GM18907 (cell line): ENCODE results near the gene SNTG2.
"Not testable (repeated sequence)": the region's sequence is repeated elsewhere in the genome, so short reads cannot be mapped to it uniquely, and the experiment has no call there.

Source experiments
- ATAC-seq: cut with Tn5 transposase; IDR thresholded peaks from one replicate; pipeline ENCODE4 v1.9.1; 2021; ENCODE audit warnings: mild to moderate bottlenecking, moderate library complexity; ENCODE audit not compliant: unreplicated experiment

Gene SNTG2

DNA sequence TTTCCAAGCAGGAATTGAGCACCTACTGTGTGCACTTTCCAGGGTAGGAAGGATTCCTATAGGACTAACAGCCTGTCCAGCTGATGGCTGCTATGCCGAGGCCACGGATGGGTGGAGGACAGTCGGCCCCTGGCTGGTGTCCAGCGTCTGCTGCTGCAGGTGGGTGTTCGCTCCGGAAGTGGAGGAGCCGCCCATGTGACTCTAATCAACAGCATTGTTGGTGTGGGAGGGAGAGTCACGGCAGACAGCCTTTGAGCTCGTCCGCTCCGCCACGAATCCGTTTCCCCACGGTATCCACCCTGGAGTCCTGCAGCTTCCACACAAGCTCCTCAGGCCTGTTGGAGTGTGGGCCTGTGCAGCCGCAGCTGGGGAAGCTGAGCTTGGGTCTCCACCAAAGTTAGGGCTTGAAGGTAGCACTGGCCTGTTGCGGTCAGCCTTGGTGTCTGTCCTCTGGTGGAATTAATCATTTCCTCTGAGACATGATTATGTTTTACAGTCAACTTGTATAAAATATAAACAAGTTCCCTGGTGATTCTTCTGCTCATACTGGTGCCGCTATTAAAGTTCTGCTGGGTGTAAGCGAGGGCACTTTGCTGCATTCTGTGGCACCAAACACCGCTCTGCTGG, 276.7 kb downstream of the SNTG2 start:
- no peak for ATAC-seq

- not testable (repeated sequence) for ATAC-seq
These were observed 278.9 kb downstream of the SNTG2 start for GRCh38 chr2:1229596-1229995.

GRCh38 chr2:1230155-1230893, 279.7 kb downstream of the SNTG2 start:
- ATAC-seq, result no peak

DNA sequence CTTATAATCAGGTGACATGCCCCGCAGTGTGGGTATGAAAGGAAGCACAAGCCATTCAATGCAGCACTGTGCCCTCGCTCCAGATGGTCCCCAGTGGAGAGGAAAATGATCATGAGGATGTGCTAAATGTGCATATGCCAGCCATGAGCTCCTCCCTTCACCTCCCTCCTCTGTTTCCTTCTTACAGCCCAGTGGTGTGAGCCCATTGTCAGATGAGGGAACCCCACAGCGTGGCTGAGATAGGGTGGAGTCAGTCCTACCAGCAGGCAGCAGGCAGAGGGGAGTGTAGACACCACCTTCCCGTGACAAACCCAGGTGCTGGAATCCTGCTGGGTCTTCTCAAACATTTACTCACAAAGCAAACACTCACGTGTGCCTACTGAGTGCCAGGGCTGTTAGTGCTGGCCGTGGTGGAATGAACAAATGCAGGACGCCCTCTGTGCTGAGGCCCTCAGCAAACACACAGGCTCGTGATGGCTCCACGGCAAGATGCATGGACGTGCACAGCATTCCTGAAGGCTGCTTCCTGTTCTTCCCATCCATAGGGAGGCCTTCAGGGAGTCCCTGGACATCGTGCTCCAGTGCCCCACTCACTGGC, 280.9 kb downstream of the SNTG2 start:
- ATAC-seq, result no peak

DNA sequence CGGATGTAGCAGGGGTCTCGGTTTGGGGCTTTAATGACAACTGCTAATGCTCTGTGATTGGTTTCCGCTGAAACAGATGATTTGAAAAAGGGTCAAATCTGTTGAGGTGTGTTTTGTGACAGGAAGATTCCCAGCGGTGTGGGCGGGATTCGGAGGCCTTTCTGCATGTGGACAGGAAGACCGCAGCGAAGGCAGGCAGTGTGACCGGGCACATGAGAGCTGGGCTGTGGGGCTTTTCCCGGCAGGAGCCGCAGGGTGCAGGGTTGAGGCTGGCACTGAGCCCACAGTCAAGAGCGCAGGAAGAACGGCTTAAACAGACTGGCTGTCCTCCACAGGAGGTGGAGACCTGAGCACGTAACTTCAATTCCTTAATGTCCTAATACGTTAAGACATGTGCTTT, 282.6 kb downstream of the SNTG2 start:
- no peak for ATAC-seq

GRCh38 chr2:1234731-1235308, 284.2 kb downstream of the SNTG2 start:
- ATAC-seq, result no peak

- no peak for ATAC-seq
These were observed 285.2 kb downstream of the SNTG2 start for GRCh38 chr2:1235806-1236205.

DNA sequence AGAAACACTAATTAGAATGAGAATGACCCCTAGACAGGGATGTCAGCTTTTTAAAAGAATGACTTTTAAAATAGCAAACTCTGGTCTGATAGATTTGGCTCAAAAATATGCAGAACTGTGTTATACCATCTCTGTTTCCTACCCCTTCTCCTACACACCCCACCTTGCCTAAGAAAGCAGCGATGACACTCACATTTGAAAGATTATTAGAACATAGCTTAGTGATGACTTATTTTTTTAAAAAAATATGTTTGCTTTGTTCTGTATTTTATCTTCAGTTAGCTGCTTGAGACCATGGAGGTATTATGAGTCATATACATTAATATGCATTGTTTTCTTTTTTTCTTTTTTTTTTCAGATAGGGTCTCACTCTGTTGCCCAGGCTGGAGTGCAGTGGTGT, 286.0 kb downstream of the SNTG2 start:
- no peak for ATAC-seq

DNA sequence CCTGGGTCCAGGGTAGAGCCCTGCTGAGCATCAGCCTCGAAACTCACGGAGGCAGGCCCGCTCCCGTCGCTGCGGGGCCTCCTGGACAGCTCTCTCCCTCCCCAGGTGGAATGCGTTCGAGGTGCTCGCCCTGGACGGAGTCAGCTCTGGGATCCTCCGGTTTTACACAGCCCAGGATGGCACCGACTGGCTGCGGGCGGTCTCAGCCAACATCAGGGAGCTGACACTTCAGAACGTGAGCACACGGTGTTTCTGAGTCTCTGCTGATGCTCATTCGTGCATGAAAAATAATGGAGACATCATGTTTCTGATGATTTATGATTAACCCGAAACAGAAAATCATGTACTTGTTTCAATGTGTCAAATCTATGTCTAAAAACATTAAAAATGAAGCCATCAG, 287.1 kb downstream of the SNTG2 start:
- no peak for ATAC-seq

GRCh38 chr2:1238598-1239138, 288.0 kb downstream of the SNTG2 start:
- no peak for ATAC-seq

- ATAC-seq, result no peak
These were observed 294.5 kb downstream of the SNTG2 start for GRCh38 chr2:1245193-1245592.

DNA sequence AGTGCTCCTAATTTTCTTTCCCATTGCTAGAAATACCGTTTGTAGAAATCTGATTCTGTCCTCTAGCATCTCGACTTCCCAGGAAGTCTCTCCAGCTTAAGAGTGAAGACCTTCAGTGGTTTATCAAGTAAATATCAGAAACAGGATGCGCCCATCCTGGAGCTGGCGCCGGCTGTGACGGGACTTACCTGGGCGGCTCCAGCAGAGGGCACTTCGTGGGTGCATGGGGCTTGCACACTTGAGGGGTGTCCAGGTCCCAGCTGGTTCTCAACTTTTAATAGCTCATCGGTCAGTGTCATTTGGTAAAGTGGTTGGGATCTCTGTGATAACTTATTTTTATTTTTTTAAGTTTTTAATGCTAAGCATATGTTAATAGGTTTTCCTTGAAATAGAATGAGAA, 295.6 kb downstream of the SNTG2 start:
- ATAC-seq, result no peak

DNA sequence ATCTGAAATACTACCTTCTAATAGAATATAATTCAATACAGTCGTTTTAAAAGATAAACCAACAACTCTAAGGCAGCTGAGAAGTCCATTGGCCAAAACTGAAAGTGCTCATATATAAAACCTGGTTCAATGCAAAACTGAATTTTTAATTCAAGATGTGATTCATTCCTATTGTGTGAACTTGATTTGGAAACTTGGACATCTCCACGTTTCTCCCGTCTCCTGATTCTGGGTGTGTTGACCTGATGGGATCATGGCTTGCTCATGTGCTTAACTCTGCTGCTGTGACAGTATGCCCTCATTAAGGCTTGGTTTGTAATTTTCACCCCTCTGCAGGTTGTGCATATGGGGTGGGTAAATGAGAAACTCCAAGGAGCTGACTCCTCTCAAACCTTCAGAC, 296.3 kb downstream of the SNTG2 start:
- no peak for ATAC-seq

DNA sequence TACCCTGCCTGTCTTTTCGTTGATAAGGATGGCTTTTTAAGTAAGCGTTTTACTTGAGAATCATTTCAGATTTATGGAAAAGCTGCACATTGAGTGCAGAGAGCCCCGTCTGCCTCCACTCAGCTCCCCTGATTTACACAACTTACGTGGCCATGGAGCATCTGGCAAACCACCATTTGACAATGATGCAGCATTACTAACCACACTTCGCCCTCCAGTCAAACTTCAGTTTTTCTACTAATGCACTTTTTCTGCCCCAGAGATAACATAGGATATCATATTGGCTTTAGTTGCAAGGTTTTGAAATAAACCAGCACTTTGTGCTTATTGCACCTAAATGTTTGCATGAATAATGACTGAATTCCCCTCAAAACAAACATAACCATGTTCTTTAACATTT, 297.5 kb downstream of the SNTG2 start:
- ATAC-seq, result no peak

DNA sequence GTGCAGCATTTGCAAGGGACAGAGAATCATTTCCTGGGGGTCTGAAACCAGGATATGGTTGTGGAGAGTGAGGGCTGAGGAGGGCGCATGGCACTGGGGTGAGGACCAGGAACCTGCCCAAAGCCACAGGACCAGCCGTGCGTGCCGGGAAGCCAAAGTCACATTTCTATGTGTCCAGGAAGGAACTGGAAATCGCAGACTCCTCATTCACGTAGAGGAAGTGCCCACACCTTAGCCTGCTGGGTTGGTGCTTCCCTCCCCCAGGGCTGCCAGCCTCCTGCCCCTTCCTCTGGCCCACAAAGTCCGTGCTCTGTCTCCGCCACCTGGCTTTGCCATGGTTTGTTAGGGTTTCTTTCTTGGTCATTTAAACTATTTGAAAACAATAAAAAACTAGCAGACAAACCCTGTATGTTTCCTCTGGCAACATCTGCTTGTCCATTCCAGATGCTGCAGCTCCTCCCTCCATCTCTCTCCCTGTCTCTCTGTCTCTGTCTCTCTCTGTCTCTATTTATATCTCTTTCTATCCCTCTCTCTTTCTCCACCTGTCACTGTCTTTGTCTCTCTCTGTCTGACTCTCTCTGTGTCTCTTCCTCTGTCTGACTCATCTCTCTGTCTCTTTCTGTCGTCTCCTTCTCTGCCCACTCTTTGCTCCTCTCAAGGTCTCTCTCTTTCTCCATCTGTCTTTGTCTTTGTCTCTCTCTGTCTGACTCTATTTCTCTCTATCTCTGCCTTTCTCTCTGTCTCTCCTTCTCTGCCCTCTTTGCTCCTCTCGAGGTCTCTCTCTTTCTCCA, 299.4 kb downstream of the SNTG2 start:
- ATAC-seq, result no peak

DNA sequence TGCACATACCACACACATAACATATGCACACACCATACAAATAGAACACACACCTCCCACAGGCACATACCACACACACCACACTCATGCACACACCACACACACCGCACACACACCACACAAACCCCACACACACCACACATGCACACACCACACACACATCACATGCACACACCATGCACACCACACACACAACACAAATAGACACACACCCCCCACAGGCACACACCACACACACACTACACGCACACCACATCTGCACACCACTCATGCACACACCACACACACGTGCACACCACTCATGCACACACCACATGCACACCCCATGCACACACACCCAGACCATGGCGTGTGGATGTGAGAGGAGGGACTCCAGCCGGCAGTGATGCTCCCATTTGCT, 300.9 kb downstream of the SNTG2 start:
- ATAC-seq, result no peak

DNA sequence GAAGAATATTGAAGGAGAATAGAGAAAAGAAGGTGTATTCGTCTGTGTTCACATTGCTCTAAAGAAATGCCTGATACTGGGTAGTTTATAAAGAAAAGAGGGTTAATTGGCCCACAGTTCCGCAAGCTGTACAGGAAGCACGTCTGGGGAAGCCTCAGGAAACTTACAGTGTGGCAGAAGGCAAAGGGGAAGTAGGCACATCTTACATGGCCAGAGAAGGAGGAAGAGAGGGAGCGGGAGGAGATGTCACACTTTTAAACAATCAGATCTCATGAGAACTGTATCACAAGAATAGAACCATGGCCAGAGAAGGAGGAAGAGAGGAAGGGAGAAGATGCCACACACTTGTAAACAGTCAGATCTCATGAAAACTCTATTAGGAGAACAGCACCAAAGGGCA, 303.0 kb downstream of the SNTG2 start:
- no peak for ATAC-seq

DNA sequence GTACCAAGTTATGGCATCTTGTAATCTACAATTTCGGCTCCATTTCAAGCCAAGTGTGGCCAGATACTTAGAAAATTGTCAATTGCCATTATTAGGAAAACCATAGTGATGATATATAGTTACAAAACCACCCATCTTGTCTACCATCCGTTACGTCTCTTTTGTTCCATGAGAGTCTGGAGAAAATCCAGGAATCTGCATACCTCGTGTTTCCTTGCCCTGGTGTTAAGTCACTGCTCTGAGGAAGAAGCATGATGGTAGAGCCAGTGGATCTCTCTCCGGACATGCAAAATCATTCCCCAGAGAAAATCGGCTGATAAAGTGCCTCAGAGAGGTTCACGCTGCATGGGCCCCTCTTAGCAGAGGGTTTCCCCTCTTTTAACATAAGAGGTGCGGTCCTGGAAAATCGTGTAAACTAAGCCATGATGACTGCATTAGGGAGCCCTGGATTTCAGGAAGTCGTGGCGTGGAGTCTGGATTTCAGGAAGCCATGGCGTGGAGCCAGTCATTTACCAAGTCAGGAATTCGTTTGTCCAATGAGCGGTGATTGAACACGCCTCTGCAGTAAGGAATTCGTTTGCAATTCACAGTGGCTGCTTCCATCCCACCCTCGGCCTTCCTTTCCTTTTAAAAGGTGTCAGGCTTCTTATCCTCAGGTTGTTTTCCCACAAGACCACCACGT, 304.2 kb downstream of the SNTG2 start:
- ATAC-seq, result no peak

- no peak for ATAC-seq
These were observed 306.1 kb downstream of the SNTG2 start for GRCh38 chr2:1256632-1257324.

DNA sequence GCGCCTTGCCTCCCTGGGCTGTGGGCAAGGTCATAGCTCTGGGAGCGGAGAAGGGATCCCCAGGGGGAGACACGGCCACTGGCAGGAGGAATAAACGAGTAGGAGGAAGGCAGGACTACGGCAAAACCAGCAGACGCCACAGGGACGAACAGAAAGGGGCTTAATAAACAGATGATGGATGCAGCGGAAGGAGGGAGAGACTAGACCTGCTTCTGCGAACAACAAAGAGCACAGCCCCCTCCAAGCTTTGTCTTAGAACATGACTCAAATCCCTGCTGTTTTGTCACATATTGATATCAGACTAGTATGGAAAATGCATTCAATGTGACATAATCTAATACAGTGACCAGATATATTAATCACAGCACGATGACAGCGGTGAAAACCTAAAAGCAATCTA, 306.7 kb downstream of the SNTG2 start:
- ATAC-seq, result no peak
